ENCODE results near the gene HOXC10. TPM values are rescaled to one million over a fixed set of nuclear protein-coding genes. Genes with fewer than 3 reads are reported as not detected.

The HOXC10 gene
- total and polyA plus RNA-seq, 10 of the 15 experiments (the other 5 are each of a cell fraction or from before 2014, with no cell fraction given): 0.59 TPM; not detected in 9

DNA sequence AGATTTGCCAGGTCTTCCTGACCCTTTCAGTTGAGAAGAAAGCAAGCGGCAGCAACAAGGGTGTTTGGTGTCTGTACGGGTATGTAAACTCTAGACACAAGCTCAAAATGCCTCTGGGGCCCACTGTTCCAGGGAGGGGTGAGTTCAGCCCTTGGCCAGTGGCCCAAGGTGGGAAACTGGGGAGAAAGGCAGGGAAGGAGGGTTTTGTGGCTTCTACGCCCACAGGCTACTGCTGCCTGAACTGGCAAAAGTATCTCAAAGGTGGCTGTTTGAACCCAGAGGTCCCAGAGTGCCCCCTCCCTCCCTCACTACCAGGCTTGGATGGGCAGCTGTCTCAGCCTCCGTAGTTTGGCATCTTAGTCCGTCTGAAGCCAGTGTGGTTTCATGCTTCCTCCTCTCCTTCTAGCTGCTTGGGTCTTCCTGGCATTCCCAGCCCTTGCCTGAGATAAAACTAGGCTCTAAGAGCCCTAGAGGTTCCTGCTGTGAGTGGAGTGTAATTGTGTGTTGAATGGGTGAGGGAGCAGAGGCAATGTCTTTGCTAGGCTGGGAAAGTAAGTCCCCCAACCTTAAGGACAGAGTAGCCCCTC lies 53.4 kb downstream of the HOXC10 start (continued):
- no peak for TF ChIP-seq NKRF (conservative IDR thresholded peaks at IDR 0.05)
- TF ChIP-seq, protein P1, sequence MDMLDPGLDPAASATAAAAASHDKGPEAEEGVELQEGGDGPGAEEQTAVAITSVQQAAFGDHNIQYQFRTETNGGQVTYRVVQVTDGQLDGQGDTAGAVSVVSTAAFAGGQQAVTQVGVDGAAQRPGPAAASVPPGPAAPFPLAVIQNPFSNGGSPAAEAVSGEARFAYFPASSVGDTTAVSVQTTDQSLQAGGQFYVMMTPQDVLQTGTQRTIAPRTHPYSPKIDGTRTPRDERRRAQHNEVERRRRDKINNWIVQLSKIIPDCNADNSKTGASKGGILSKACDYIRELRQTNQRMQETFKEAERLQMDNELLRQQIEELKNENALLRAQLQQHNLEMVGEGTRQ (IDR thresholded peaks at IDR 0.05; ENCODE audit: borderline replicate concordance, low read depth, low read length): no peak

DNA sequence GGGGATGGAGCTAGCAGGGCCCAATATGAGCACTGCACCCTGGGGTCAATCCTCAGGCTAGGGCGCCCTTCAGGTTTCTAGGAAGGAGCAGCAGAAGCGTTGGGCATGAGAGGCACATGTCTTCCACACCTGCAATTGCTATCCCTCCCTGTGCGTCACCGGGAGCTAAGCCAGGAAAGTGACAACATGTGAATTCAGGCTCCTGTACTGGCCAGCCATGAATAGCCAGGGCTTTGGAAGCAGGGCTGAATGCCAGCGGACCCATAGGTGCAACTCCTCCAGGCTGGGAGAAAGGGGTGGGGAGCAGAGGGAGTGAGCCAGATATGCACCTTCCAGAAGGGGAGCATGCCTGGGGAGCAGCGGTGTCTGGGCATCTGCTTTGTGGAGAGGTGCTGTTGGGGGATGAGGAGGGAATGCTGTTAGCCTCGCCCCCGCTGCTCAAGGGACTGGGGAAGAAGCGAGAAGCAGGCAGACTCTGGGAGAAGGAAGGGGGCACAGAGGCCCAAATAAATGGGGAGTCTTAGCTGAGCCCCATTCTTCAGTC lies 54.0 kb downstream of the HOXC10 start:
- H3K27me3 ChIP-seq (replicated peaks in 1 of 2; ENCODE audit: control insufficient read depth in 2 of 2, insufficient read depth in 2 of 2, low read length in 1 of 2): peaks cover 1 to 14% of the 10 kb centered on the region in 2 experiments

More for the DNA sequence above, 54.0 kb downstream of the HOXC10 start:
- ChIA-PET RAD21 (ENCODE audit: unreplicated experiment) (interaction anchor here (1.2 to 4.2 kb wide), 3 partner anchors 14 to 99 kb away, joined by 3 to 18 read pairs (median 7); partner anchors contain the start of gene HOXC4), POLR2A (interaction anchor here (0.5 to 1.2 kb wide), 2 partner anchors 14 to 32 kb away, joined by 5 to 8 read pairs; partner anchors contain the start of gene HOXC4), CTCF (interaction anchor here (1.3 to 1.8 kb wide), 3 partner anchors 153 to 176 kb away, joined by 4 to 5 read pairs (median 5); no protein-coding TSS in a partner anchor), SMC1A (ENCODE audit: uncharacterized antibody, unreplicated experiment) (interaction anchor here (1.2 to 1.6 kb wide), 2 partner anchors 14 to 113 kb away, joined by 3 read pairs; partner anchors contain the start of gene HOXC4)
- Histone ChIP-seq H3K4me2 (ENCODE audit: control insufficient read depth, insufficient read depth) (no peak overlapping the region), H3K36me3 (ENCODE audit: control insufficient read depth in 2 of 2, insufficient read depth in 2 of 2, low read length in 1 of 2) (no peaks in the 10 kb centered on the region), H3K27ac (ENCODE audit: control insufficient read depth, insufficient read depth) (no peak overlapping the region), H3K79me2 (ENCODE audit: control insufficient read depth, insufficient read depth, low read length) (no peaks in the 10 kb centered on the region), H3K4me3 (no peak overlapping the region), H3K4me1 (ENCODE audit: control insufficient read depth, insufficient read depth, low read length) (no peaks in the 10 kb centered on the region), H4K20me1 (ENCODE audit: control insufficient read depth, insufficient read depth) (no peaks in the 10 kb centered on the region), H2AFZ (ENCODE audit: control insufficient read depth, low read depth, low read length) (no peak overlapping the region), H3K9ac (ENCODE audit: control insufficient read depth, insufficient read depth, low read length) (no peak overlapping the region), H3K9me3 (replicated peaks; ENCODE audit: control insufficient read depth, insufficient read depth, low read length) (no peaks in the 10 kb centered on the region; the same call in 2 of the 3 replicates)
- no TSS peak for BruUV-seq (replicated peaks)
- 44% methylated on average over 9 of the region's 9 CpGs for WGBS (ENCODE audit: insufficient coverage, insufficient replicate concordance, low lambda C conversion rate, missing lambda C conversion rate)
- in situ Hi-C loops (cut with MboI) (no loop called here), intact Hi-C loops (cut with micrococcal nuclease; ENCODE audit: unreplicated experiment) (no loop called here)
- ATAC-seq (no peak), DNase-seq (ENCODE audit: low read depth, low spot score) (no peak), FAIRE-seq (no peak)
- no peak for TF ChIP-seq ZNF384 (IDR thresholded peaks at IDR 0.05; ENCODE audit: borderline replicate concordance, low read depth, low read length)
